SIG-M5 treated with dmso at 0.1 percent for 504 hours (cell line): ENCODE measurements around the gene ZSWIM5.
"Not testable (repeated sequence)": the region's sequence is repeated elsewhere in the genome, so short reads cannot be mapped to it uniquely, and the experiment has no call there.

Experiments
- DNase-seq: peaks from one replicate; lab custom pipeline; 2025; ENCODE audit not compliant: unreplicated experiment; lab: John Stamatoyannopoulos, UW

The ZSWIM5 gene

GRCh38 chr1:45097944-45098343 lies 108.5 kb downstream of the ZSWIM5 start:
- DNase-seq, result no peak

GRCh38 chr1:45097079-45097478 lies 109.3 kb downstream of the ZSWIM5 start:
- DNase-seq, result no peak

DNA sequence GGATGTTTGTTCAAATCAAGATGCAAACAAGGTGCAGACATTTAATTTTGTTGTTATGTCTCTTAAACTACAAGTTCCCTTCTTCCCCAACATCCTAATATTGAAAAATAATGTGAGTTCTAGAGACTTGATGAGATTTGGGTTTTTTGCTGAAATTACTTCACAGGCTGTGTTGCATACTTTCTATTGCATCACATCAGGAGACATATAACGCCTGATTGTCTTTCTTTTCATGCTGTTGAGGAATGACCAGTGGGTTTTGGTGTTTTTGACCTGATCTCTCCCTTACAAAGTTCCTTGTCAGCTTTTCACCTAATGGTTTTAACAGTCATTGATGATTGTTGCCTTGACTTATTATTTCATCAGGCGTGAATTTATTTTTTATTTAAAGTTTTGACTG lies 111.0 kb downstream of the ZSWIM5 start:
- DNase-seq, result no peak

DNA sequence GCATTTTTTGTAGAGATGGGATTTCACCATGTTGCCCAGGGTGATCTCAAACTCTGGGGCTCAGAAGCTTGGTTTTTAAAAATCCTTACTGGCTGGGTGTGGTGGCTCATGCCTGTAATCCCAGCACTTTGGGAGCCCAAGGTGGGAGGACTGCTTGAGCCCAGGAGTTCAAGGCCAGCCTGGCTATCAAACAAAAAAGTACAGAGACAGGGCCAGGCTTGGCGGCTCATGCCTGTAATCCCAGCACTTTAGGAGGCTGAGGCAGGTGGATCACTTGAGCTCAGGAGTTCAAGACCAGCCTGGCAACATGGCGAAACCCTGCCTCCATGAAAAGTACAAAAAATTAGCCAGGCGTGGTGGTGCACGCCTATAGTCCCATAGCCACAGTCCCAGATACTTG lies 112.0 kb downstream of the ZSWIM5 start:
- not testable (repeated sequence) for DNase-seq

DNA sequence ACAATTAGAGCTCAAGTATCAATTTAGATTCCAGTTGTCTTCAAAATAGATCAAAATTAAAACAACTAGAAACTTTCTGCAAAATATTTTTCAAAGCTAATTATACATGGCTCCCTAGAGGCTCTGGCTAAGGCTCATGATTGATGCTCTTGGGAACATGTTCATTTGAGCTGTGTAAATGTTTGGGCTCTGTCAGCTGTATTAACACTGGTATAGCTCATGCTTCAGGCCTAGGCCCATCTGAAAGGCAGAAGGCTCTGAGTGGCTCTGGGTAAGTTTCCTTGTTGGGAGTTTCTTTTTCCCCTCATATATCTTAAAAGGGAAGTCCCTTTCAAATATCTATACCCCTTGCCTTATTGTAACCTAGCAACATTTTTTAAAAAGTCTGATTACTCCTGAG lies 113.1 kb downstream of the ZSWIM5 start:
- DNase-seq, result no peak

DNA sequence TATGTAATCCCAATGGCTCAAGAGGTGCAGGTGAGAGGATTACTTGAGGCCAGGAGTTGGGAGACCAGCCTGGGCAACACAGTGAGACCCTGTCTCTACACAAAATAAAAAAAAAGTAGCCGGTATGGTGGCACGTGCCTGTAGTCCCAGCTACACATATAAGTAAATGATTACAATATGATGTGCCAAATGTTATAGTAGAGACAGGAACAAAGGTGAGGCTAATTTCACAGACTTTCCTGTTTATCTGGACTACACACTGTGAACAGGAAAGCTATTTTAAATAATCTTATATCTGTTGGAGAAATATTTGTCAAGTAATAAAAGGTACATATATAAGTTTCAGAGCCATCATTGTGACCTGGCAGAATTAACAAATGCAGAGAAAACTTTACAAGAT lies 116.7 kb downstream of the ZSWIM5 start:
- no peak for DNase-seq

DNA sequence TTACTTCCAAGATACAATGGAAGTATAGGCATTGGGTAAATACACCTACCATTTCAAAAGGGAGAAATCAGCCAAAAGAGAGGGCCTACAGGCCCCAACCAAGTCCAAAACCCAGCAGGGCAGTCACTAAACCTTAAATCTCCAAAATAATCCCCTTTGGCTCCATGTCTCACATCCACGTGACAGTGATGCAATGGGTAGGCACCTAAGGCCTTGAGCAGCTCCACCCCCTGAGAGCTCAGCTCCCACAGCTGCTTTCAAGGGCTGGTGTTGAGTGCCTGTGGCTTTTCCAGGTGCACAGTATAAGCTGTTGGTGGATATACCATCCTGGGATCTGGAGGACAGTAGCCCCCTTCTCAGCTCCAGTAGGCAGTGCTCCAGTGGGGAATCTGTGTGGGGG lies 121.8 kb downstream of the ZSWIM5 start:
- no peak for DNase-seq

DNA sequence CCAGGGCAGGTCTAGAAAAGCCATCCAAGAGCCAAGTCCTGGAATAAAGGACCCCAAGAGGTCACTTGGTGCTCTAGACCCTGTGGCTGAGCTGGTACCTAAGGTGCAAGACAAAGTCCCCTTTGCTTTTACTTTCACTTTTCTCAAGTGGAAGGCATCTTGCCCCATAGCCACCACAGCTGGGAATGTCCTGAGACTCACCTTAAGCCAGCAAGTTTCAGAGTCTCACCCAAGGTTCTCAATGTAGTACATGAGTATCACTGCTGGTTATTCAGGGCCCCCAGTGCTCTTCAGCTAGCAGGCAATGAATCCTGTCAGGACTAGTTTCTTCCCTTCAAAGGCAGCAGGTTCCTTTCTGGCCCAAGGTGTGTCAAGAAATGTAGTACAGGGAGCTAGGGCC lies 126.9 kb downstream of the ZSWIM5 start:
- no peak for DNase-seq

GRCh38 chr1:45076959-45077358 lies 129.4 kb downstream of the ZSWIM5 start:
- not testable (repeated sequence) for DNase-seq

DNA sequence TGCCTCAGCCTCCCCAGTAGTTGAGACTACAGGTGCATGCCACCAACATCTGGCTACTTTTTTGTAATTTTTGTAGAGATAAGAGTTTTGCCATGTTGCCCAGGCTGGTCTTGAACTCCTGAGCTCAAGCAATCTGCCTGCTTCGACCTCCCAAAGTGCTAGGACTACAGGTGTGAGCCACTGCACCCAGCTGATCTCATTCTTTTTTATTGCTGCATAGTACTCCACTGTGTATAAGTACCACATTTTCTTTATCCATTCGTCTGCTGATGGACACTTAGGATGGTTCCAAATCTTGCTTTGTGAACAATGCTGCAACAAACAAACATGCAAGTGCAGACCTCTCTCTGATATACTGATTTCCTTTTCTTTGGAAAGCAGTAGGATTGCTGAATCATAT lies 134.8 kb downstream of the ZSWIM5 start:
- no peak for DNase-seq

- no peak for DNase-seq
These were observed 138.6 kb downstream of the ZSWIM5 start for GRCh38 chr1:45067806-45068205.

DNA sequence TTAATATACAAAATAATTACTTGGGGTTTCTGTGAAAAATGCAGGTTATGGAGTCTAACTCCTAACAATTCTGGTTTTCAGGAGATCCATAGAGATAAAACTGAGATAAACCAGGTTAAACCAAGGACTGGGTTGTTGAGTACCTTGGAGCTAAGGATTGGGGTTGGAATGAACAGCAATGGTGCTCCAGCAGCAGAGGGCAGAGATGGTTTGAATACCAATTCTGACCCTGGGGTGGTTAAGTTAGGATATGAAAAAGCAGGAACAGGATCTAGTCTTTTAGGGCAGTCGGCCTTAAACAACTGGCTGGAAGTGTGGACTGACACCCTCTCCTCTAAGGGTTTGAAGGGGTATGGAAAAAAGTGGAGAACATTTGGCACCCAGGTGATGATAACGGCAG lies 141.3 kb downstream of the ZSWIM5 start:
- DNase-seq, result no peak

GRCh38 chr1:45062463-45062862 lies 143.9 kb downstream of the ZSWIM5 start:
- DNase-seq, result not testable (repeated sequence)

DNA sequence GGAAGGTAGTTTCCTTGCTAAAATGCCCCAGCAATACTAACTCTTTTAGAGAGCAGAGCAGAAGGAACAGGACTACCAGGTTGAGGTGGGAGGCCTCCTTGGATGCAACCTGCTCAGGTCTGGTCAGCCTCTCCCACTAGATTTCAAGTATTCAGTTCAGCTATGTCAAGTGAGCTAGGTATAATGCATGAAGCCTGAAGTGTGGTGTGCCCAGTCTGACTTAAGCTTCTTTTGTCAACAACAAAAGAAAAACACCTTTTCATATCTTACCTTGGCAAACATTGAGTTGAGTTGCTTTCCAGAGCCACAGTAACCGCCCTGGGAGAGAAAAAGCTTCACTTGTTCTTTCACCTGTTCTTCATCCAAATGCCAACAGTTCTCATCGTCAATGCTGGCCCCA lies 146.6 kb downstream of the ZSWIM5 start:
- DNase-seq, result no peak

- no peak for DNase-seq
These were observed 148.9 kb downstream of the ZSWIM5 start for GRCh38 chr1:45057542-45057941.

GRCh38 chr1:45051005-45051772 lies 155.2 kb downstream of the ZSWIM5 start:
- no peak for DNase-seq

DNA sequence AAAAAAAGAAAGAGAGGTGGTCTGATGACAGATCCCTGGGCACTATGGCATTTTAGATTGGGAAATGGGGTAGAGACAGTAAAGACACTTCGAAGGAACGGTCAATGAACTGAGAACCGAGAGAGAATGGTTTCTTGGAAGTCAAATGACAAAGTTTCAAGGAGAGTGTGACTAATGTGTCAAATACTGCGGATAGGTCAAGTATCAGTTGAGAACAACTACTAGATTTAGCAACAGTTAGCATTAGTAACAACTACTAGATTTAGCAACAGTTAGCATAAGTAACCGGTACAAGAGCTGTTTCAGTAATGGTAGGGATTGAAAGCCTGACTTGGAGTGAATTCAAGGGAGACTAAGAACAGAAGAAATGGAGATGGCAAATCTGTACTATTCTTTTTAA lies 159.4 kb downstream of the ZSWIM5 start:
- DNase-seq, result no peak

GRCh38 chr1:45044916-45045315 lies 161.5 kb downstream of the ZSWIM5 start:
- DNase-seq, result no peak

- no peak for DNase-seq
These were observed 163.3 kb downstream of the ZSWIM5 start for GRCh38 chr1:45043094-45043493.

DNA sequence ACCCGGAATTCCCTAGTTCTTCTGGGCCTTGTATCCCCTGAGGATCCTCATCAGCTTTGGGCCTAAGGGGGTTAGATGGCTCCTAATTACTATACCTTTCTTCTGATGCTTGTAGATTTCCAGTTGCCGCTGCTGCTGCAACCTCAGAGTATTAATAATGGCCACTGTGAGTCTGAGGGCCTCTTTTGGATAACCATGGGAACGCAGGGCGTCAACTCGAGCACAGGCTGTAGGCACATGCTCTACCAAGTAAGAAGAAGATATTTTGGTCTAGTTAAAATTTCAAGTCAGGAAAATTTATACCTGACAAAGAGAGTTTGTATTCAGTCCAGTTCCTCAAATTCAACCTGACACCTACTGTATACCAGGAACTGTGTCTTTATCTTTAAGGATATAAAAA lies 166.1 kb downstream of the ZSWIM5 start:
- DNase-seq, result no peak

GRCh38 chr1:45038661-45039364 lies 167.6 kb downstream of the ZSWIM5 start:
- DNase-seq, result no peak

- DNase-seq, result no peak
These were observed 168.2 kb downstream of the ZSWIM5 start for GRCh38 chr1:45038240-45038639.

DNA sequence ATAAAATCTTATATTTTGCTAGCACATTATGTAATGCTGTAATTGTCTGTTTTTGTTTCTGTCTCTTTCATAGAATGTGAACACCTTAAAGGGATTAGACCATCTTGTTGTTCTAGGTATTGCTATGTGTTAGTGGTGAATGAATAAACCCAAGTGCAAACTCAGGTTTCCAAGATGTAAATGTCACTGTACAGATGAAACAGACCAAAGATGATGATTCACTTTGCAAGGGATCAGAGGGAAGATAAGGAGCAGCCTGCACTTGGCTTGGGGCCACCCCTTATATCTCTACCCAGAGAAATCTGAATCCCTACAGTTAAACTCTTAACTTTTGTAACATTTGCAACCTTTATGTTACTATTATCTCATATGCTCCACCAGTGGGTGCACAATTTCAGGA lies 168.9 kb downstream of the ZSWIM5 start:
- DNase-seq, result no peak
